ENCODE measurements around the gene PITRM1.

The PITRM1 gene

DNA sequence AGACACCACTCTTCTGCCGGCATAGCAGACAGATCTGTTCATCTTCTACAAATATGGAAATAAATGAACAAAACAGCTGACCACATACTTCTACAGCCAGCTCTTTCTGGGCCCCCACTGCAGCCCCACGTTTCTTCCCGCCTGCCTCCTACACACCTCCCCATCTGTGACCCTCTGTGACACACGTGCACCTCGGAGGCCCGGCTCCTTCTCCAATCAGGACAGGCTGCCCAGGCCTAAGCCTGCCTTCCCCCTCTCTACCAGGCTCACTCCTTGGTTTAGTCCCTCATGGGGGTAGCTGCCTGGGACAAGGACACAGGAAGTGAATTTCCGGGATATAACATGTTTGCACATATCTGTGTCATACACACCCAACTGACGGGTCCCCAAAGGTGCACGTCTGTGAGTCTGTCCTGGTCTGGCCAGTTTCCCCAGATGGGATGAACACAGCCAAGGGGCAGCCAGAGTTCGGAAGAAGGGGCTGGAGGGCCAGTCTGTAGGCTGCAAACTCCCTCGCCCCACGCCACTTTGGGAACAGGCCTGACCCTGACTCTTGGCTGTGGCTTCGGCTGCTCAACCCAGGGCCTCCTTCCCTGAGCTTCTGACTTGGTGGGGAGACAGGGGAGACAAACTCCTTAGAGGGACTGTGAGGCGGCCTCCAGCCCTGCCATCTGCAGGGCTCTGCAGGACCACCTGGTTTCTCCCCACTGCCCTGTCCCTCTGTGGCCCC, 30.3 kb downstream of the PITRM1 start:
- DNase-seq (ENCODE audit: extremely low read depth in 1 of 2, low read depth in 1 of 2), result no peak

DNA sequence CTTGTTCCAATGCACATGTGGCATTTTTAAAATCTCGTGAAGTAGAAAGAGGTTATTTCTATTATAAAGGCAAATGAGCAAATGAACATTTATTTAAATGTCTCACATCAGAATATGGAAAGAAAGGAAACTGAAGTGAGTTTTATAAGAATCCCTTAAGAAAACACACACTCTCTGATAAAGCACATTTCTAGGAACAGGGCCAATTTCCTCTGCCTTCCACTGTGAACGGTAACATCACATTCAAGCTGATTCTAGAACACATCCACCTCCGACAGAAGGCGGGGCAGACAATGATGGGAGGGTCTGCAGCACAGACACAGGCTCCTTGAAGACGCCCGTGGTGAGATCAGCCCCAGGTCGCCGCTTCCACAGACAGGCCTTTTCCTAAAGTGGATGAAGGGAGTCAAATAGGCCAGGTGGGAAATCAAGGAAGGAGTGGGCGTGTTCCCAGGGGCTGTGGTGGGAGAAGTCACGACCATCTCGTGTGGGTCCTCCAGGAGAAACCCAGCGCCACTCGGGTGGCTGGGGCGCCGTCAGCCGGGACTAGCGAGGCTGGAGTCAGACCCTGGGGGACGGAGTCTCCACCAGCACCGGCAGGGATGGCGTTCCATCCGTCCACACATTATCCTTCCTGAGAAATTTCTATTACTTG, 31.1 kb downstream of the PITRM1 start:
- no peak for DNase-seq (ENCODE audit: extremely low read depth in 1 of 2, low read depth in 1 of 2)

DNA sequence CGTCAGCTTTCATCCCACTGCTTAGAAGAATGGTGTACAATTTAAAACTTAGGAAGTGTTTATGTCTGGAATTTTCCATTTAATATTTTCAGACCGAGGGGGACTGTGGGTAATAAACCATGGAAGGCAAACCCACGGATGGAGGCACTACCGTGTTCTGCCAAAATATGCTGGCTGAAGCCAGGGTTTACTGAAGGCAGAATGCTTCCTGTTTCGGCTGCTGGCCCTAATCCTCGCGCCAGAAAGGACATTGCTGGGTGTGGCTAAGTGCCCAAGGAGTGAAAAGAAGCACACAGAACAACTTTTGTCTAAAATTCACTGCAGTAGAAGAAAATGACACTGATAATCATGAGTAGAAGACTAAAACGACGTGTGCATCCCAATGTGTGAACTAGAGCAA, 32.3 kb downstream of the PITRM1 start:
- DNase-seq (ENCODE audit: extremely low read depth in 1 of 2, low read depth in 1 of 2), result no peak

DNA sequence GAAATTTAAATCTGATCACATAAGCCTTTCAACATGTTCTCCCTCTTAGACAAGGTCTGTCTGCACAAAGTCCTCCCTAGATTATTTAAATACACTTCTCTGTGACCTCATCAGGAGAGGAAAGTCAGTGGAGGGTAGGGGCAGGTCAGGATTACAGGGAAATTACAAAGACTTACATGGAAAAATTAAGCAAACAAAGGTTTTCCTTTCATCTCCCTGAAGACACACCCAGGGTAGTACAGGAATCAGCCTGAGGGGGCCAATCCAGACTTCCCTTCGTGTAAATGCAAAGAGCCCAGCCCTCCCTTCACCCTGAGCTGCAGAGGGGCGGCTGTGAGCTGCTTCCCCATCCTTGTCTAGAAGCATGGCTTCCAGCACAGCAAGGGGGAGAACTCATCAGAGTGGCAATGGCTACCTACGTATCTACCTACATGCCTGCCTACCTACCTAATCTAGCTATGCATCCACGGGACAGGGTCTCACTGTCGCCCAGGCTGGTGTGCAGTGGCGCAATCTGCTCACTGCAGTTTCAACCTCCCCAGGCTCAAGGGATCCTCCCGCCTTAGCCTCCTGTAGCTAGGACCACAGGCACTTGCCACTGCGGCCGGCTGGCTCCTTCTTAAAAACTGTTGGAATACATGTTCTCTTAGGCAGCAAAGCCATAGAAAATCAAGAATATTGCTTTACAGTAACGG, 33.2 kb downstream of the PITRM1 start:
- DNase-seq (ENCODE audit: extremely low read depth in 1 of 2, low read depth in 1 of 2), result no peak

DNA sequence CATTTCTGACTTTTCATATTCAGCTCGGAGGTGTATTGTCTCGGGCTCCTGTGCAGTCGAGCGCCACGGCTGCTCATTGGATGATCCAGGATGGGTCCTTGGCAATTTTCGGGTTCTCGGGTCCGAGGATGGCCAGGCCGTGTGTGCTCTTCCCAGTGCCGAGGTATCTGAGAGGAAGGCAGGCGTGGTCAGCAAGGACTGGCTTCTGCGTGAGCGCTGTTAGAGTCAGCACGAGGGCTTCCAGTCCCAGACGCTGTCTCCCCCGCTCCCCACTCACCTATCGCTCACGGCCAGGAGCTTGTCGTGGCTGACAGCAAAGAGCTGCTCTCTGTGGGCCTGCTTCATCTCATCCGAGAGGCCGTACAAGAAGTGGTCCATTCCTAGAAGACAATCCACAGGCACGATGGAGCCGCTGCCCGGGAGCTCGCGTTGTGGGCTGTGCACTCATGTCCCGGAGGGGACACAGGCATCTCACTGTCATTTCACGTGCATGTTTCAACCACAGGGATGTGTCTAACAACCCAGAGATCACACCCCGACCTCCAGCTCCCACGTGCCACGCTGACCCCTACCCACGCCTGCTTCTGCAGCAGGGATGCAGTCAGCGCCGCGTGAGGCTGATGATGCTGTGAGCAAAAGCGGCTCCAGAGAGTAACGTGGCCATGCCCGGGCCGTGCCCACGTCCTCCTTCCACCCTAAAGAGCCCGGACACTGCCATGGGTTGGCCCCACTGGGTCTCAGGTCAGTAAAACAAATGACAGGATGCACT, 34.4 kb downstream of the PITRM1 start:
- no peak for DNase-seq (ENCODE audit: extremely low read depth in 1 of 2, low read depth in 1 of 2)

DNA sequence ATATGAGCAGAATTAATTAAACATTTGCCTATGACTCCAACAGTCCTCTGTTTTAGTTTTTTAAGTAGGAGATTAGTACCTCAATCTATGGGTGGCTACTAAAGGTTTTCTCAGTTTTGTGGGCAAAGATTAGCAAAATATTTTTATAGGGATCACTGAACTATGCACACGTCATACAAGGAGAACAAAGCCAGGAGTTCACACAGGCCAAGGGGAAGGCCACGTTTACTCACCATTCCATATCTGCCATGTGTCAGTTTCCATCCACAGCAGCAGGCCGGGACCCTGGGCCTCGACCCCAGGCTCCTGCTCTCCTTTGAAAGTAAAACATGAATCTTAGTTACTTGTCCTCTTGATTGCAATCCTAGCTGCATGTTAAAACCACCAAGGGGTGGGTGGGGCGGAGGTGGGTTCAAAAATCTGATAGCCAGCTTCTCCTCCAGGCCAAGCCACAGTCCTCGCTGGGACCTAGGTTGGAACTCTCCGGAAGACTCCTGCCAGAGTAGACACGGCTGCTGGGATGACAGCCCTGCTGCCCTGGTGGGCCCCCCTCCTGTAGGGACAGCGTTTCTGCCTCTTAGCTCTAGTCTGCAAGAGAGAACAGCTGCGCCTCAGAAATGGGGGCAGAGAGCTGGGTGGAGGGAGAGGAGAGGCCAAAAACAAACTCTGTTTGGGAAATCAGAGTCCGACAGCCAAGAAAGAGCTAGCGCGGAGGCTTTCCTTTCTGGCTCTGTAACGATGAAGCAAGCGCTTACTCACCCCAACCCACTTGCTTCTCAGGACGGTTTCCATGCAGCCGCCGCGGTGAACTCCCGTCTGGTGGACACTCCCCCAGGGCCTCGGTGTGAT, 35.6 kb downstream of the PITRM1 start:
- DNase-seq (ENCODE audit: extremely low read depth in 1 of 2, low read depth in 1 of 2), result no peak

DNA sequence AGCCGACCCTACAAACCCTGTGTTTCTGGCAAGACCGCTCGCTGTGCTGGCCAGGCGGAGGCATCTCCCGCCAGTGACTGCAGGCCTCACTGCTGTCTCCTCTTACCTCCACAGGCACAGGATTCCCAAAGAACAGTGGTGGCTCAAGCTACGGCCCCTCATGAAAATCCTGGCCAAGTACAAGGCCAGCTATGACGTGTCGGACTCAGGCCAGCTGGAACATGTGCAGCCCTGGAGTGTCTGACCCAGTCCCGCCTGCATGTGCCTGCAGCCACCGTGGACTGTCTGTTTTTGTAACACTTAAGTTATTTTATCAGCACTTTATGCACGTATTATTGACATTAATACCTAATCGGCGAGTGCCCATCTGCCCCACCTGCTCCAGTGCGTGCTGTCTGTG, 36.2 kb downstream of the PITRM1 start:
- DNase-seq (ENCODE audit: extremely low read depth in 1 of 2, low read depth in 1 of 2), result no peak

DNA sequence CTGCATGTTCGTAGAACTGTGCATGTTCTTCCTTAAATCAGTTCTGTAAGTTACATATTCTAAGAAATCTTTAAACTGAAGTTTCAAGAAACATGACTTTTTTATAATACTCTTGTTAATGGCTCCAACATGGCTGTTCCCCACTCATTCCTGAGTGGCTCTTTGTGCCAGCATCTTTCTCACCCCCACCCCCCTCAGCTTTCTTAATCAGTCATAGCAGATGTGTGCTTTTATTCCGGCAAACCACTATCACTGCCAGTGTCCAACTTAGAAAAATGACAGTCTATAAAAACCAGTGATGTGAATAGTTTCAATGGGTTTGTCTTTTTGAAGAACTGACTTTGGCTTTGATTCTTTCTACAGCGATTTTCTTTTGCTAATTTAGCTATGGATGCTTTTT, 37.6 kb downstream of the PITRM1 start:
- DNase-seq (ENCODE audit: extremely low read depth in 1 of 2, low read depth in 1 of 2), result no peak

DNA sequence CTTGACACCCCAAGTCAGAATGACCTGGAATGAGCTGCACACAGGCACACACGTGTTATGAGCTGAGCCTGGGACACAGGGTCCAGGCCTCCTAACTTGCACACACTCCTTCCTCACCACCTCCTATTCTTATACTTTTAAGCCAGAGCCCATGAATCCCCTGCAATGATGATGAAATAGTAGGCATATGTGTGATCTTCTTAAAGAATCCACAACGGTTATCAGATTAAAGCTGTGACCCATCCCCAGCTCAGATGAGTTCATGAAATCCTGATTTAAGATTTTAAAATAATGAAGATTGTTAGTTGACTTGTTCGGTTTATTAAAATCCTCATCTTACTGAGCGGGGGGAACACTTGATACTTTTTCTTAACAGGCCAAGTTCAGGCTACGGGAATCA, 38.6 kb downstream of the PITRM1 start:
- no peak for DNase-seq (ENCODE audit: extremely low read depth in 1 of 2, low read depth in 1 of 2)

DNA sequence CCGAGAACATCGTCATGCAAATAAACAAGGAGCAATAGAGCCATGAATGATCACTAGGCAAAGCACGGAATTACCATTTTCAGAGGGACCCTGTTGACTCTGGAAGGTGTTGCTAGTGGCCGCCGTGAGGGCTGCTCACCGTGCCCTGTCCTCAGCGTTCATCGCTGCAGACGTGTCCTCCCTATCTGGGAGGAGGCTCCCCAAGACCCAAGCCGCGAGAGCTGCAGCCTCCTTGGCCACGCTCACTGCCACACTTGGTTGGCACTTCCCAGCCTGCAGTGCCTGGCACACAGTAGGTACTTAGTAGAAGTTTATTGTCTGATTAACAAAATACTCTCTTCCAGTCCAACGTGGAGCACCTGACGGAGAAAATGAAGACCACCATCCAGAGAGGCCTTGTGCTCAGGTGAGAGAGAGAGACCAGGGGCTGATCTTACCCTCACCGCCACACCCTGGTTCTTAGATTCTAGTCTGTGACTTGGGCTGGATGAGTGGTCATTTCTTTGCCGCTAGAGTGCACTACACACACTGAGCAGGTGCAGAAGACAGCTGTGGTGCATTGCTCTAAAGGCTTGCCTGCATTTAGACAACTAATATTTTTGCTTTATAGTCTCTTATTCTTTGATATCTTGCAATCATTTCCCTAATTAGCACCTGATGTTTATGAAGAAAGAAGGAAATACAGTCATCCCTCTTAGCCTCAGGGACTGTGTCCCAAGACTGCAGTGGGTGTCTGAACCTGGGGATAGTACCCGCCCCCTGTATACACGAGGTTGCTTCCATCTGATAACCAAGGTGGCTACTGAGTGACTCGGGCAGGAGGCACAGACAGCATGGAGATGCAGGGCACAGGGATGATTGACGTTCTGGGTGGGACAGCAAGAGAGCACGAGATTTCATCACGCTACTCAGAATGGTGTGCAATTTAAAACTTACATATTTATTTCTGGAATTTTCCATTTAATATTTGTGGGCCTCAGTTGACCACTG, 40.3 kb downstream of the PITRM1 start:
- DNase-seq (ENCODE audit: extremely low read depth in 1 of 2, low read depth in 1 of 2), result no peak

DNA sequence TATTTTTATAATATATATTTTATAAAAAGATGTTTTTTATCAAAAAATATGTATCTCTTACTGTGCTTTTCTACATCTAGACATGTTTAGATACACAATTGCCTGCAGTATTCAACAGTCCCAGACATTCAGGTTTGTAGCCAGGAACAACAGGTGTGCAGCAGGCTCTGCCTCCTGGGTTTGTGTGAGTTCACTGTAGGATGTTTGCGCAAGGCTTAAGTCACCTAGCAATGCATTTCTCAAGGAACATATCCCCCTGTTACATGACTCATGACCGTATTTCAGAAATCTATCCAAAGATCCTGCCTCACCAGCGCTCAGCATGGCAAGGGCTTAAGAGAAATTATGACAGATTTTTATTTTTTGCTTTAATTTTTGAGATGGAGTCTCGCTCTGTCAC, 41.5 kb downstream of the PITRM1 start:
- DNase-seq (ENCODE audit: extremely low read depth in 1 of 2, low read depth in 1 of 2), result no peak

DNA sequence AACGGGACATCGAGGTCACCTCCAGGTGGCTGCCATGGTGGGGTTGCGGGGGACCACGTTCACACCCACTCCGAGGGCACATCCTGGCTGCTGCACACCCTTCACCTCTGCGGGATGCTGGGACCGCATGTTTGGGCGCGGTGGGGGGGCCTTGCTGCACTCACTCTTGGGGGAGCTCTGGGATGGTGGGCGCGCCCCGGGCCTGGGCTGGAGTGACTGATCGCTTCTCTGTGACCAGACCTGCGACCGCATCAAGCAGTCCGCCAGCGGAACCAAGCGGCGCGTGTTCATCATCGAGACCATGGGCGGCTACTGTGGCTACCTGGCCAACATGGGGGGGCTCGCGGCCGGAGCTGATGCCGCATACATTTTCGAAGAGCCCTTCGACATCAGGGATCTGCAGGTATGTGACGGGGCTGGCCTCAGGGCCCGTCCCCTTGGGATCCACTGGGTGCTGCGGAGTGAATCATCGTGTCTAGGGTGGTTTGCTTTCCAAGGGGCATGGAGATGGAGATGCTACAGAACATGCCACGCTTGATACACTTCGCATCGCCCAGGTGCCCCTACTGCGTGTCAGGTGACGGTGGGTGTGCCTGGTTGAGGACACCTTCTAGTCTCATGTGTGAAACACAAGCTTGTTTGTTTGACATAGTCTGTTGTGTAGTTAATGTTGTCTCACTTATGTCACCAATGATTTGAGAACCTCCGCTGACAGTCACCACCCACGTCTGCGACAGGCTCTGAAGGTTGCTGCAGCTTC, 42.8 kb downstream of the PITRM1 start:
- no peak for DNase-seq (ENCODE audit: extremely low read depth in 1 of 2, low read depth in 1 of 2)

DNA sequence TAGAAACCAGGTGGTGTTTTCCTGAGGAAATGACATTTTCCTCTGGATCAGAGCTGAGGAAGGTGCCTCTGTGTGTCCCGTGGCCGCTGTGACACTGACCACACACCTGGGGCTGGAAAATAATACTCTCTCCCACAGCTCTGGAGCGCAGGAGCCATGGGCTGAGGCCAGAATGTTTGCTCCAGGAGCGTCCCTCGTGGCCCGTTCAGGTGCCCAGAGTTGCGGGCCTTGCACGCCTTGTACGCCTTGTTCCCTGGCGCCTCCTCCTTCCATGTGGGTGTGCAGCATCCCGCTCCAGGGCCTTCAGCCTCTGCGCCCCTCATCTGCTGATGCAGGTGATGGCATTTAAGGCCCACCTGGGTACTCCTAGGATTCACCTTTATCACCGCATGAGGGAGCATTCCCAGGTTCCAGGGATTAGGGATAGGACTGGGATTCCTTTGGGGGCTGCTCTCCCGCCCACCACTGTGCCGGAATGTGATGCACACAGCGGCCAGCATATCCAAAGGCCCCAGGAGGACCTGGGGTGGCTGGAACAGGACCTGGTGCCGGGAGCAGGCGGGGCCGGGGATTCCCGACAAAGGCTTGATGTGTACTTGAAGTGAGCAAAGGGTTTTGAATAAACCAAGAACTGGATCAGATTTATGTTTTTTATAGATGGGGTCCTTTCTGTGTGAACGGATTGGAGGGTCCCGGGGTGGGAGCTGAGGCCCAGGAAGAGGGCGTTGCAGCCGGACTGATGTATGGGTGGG, 44.0 kb downstream of the PITRM1 start:
- no peak for DNase-seq (ENCODE audit: extremely low read depth in 1 of 2, low read depth in 1 of 2)

DNA sequence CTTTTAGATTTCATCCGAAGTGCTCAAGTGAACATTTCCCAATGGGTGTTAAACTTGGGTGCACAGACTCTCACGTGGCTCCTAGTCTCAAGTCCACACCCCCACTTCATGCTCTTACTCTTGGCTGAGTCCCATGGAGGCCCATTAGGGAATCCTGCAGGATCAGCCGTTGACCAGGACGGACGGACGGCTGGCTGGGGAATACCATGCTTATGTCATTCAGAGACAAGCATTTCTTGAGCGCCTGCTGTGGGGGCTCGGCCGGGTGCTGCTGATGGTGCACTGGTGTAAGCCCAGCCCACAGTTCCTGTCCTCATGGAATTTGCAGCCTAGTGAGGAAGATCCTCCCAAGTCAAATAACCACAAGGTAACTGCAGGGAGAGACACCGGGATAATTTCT, 44.7 kb downstream of the PITRM1 start:
- DNase-seq (ENCODE audit: extremely low read depth in 1 of 2, low read depth in 1 of 2), result no peak

DNA sequence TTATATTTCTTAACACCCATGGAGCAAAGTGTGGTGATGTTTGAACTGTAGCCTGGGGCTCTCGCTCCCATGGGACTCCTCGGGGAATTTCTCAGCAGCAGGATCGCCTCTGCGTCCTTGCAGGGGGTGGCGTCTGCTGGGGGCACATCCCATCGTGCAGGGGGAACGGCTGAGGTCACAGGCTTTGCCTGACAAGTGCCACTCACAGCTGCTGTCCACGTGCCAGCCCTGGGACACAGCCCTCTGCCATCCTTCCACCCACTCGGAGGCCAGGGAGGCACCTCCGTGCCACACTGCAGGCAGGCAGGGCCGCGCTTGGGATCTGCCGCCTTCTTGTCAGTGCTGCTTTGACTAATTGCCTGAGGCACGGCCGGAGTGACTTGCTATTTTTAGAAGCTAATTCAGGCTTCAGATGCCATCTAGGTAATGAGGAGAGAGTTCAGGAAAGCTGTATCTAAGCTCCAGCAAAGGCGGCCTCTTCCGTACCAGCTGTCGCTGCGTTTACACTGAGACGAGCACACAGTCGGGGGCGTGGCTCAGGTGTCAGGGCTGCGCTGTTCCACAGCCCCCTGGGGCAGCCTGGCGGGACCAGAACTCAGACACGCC, 45.7 kb downstream of the PITRM1 start:
- no peak for DNase-seq (ENCODE audit: extremely low read depth in 1 of 2, low read depth in 1 of 2)

DNA sequence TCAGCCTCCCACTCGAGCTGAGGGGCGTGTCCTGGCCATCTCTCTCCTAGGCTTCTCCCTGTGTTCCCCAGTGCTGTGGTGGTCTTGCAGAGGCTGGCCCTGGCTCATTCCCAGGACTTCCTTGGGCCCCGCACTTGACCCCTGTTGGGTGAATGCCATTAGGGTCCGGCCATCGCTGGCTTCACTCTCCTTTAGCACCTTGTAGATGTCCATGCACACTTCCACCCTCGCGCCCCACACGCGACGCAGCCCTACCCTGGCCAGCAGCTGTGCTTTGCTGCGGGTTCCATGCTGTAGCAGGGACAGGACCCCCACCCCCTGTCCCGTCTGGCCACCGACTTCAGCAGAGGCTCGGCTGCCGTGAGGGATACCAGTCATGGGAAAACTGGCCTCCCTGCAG, 46.3 kb downstream of the PITRM1 start:
- DNase-seq (ENCODE audit: extremely low read depth in 1 of 2, low read depth in 1 of 2), result no peak

DNA sequence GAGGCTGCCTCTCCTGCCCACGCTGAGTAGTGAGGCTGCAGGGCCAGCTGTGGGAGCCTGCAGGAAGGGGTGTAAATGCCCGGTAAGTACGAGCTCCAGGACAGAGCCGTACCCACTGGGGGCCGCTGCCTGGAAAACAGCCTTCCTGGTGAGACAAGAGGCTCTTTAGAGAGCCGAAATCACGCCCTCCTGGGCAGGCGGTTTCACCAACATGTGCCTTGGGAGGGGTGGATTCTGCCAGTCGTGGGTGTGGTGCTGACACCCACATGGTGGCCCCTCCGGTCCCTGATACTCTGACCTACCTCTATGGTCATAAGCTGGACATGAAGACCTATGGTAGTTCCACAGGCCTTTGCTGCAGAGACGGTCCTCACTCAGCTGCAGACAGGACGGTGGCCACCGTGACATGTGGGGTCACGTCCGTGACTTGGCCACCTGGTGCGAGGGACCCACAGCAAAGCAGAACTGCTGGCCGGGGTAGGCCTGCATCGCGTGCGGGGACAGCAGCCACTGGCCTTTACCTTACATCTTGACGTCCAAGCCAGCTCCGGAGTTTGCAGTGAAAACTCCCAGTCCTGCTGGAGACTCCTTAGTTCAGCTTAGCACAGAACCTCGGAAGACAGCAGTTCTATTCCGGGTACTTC, 46.9 kb downstream of the PITRM1 start:
- DNase-seq (ENCODE audit: extremely low read depth in 1 of 2, low read depth in 1 of 2), result no peak
